CD4-positive, alpha-beta T cell treated with Interleukin-15 for 4 hours (primary cell): ENCODE results near the gene PHRF1.
A peak's percentile ranks its signal among the peaks of the same experiment; 100 is the strongest.
"Not testable (repeated sequence)": the region's sequence is repeated elsewhere in the genome, so short reads cannot be mapped to it uniquely, and the experiment has no call there.

ENCODE experiments used
- DNase-seq: peaks from one replicate; pipeline ENCODE4 v3.0.0-alpha.2; 2020; ENCODE audit warnings: low spot score

PHRF1 gene

DNA sequence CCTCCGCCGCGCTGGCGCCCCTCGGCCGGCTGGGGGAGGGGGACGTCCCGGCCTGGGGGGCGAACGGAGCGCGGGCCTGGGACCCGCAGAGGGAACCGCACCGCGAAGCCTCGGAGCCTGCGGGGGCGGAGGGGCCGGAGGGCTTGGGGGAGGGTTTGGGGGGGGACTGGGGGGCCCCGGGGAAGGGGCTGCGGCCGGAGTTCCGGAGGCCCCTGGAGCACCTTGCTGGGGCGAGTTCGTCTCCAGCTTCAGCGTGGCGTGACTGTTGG lies 51.0 kb downstream of the PHRF1 start:
- DNase-seq = no peak

DNA sequence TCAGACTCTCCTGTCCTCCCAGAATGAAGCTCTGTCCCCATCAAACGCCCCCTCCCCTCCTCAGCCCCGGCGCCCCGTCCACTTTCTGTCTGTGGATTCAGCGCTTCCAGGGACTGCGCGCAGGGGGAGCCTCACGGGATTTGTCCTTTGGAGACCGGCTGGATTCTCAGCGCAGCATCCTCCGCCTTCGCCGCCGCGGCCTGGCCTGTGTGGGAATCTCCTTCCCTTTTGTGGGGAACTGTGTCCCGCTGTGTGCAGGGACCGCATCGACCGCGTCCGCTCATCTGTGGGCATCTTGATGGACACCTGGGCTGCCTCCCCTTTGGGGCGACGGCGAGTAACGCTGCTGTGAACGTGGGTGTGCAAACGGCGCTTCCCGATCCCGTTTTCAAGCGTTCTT lies 51.8 kb downstream of the PHRF1 start:
- no peak for DNase-seq

DNA sequence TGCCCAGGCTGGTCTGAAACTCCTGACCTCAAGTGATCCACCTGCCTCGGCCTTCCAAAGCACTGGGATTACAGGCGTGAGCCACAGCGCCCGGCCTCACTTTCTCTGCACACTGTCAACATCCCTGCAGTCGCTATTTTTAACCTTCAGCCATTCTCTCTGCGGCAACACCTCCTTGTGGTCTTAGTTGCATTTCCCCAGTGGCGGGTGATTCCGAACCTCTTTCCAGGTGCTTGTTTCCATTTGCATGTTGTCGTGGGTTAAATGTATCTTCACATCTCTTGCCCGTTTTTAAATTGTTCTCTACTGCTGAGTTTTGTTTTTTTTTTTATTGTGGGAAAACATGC lies 52.9 kb downstream of the PHRF1 start:
- peak; percentile 9 for DNase-seq

DNA sequence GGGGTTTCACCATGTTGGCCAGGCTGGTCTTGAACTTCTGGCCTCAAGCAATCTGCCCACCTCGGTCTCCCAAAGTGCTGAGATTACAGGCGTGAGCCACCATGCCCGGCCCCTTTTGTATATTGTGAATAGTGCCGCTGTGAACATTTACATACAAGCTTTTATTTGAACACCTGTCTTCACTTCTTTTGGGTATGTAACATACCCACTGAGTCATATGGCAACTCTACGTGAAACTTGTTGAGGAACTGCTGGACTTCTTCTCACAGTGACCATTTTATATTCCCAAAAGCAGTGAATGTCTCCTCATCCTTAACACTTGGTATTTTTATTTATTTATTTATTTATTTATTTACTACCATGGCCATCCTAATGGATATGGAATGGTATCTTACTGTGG lies 54.6 kb downstream of the PHRF1 start:
- no peak for DNase-seq

DNA sequence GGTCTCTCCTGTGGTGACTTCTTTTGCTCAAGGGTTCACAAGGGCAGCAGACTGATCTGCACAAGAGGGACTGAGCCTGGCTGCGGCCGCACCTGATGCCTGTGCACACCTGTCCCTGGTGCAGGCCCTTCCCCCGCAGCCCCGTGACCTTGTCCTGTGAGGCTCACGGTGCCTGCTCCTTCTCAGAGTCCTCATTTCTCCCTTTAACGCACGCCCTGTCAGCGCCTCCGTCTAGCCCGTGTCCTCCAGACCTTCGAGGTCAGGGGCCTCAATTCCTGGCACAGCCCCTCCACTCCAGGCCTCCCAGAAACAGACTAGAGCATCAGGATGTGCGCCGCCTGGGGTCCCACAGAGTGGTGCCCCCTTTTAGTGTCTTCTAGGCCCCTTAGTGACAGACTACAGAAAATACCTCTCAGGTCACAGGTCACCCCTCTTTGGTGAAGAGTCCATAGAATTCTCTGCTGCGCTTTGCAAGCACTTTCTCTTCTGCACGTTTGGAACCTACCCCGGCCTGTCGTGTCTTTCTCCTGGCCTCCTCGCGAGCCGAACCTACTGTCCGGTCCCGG lies 59.8 kb downstream of the PHRF1 start:
- no peak for DNase-seq

DNA sequence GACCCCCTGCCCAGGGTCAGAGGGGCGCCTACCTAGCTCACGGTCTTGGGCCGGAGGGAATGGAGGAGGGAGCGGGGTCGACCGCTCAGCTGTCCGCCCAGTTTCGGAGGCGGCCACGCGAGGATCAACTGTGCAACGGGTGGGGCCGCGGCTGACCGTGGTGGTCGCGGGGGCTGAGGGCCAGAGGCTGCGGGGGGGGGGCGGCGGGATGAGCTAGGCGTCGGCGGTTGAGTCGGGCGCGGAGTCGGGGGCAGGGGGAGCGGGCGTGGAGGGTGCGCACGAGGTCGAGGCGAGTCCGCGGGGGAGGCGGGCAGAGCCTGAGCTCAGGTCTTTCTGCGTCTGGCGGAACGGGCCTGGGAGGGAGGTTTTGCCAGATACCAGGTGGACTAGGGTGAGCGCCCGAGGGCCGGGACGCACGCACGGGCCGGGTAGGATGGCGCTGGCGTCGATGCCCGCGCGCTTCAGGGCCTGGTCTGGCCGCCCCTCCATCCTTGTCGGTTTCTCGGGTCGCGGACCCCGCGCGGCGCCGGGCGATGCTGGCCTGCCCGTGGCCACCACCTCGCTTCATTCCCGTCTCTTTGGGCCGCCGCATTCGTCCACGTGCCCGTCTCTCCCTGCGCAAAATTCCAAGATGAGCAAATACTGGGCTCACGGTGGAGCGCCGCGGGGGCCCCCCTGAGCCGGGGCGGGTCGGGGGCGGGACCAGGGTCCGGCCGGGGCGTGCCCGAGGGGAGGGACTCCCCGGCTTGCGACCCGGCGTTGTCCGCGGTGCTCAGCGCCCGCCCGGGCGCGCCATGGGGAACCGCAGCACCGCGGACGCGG lies 60.5 kb downstream of the PHRF1 start, which contains the start of gene DRD4:
Gene DRD4 (plus strand): TSS at position 759 of the 822 bp plus-strand sequence. CDS start 36 bp downstream, at position 795.
- DNase-seq = no peak

DNA sequence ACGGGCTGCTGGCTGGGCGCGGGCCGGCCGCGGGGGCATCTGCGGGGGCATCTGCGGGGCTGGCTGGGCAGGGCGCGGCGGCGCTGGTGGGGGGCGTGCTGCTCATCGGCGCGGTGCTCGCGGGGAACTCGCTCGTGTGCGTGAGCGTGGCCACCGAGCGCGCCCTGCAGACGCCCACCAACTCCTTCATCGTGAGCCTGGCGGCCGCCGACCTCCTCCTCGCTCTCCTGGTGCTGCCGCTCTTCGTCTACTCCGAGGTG lies 61.0 kb downstream of the PHRF1 start:
- no peak for DNase-seq

DNA sequence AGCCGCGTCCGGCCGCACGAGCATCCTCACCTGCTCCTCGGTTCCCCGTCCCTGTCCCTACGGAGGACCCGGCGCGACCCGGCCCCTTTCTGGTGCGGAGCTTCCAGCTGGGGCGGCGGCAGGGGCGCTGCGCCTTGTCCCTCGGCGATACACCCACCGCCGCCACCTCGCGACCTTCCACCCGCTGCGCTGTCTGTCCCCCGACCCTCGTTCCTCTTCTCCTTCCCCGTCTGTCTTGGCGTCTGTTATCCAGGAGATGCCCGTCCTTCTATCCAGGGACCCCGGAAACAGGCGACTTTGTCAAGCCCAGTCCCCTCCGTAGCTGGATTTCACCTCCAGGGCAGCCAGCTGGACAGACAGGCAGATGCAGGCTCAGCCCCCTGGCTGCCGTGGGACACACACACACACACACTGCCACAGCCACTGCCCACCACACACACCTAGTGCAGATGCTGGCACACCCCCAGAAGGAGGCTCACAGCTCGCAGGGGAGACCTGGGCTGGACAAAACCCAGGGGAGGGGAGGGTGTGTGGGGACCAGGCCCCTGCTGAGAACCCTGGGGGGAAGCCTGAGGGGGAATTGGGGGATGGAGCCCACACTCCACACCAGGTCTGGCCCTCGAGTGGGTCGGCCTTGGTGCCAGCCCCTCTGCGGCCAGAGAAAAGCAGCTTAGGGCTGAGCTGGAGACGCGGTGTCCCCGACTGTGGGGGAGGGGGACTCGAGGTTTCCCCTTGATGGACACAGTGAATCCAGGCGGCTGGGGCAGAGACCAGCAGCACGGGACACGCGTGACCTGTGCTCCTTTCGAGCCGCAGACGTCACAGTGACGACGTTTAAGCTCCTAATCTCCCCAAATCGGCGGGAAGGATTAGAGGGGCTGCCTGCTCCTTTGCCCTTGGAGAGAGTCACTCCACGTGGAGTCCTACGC lies 61.6 kb downstream of the PHRF1 start:
- DNase-seq = no peak

DNA sequence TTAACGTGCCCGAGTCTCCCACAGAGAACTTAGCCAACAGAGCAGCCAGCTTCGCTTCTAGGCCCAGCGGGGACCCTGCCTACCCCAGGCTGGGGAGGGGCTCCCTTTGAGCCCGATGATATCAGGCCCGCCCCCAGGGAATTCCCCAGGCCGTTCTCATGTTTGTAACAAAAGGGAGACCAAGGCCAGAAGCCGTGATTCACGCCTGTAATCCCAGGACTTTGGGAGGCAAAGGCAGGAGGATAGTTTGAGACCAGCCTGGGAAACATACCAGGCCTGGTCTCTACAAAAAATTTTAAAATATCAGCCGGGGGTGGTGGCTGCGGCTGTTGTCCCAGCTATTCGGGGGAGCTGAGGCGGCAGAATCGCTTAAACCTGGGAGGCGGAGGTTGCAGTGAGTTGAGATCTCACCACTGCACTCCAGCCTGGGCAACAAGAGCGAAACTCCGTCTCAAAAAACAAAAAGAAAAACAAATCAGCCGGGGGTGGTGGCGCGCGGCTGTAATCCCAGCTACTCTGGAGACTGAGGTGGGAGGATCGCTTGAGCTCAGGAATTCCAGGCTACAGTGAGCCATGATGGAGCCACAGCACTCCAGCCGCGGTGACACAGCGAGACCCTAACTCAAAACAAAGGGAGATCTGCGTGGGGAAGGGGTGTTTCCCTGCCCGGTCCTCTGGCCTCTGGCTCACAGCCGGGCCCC lies 62.5 kb downstream of the PHRF1 start:
- DNase-seq = no peak

DNA sequence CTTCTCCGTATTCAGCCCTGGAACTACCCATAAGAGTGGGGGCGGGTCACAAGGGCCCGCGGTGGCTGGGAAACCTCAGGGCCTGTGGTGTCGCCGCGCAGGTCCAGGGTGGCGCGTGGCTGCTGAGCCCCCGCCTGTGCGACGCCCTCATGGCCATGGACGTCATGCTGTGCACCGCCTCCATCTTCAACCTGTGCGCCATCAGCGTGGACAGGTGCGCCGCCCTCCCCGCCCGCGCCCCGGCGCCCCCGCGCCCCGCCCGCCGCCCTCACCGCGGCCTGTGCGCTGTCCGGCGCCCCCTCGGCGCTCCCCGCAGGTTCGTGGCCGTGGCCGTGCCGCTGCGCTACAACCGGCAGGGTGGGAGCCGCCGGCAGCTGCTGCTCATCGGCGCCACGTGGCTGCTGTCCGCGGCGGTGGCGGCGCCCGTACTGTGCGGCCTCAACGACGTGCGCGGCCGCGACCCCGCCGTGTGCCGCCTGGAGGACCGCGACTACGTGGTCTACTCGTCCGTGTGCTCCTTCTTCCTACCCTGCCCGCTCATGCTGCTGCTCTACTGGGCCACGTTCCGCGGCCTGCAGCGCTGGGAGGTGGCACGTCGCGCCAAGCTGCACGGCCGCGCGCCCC lies 63.2 kb downstream of the PHRF1 start:
- no peak for DNase-seq

DNA sequence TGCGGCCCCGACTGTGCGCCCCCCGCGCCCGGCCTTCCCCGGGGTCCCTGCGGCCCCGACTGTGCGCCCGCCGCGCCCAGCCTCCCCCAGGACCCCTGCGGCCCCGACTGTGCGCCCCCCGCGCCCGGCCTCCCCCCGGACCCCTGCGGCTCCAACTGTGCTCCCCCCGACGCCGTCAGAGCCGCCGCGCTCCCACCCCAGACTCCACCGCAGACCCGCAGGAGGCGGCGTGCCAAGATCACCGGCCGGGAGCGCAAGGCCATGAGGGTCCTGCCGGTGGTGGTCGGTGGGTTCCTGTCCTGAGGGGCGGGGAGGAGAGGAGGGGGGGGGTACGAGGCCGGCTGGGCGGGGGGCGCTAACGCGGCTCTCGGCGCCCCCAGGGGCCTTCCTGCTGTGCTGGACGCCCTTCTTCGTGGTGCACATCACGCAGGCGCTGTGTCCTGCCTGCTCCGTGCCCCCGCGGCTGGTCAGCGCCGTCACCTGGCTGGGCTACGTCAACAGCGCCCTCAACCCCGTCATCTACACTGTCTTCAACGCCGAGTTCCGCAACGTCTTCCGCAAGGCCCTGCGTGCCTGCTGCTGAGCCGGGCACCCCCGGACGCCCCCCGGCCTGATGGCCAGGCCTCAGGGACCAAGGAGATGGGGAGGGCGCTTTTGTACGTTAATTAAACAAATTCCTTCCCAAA lies 63.9 kb downstream of the PHRF1 start:
- no peak for DNase-seq

DNA sequence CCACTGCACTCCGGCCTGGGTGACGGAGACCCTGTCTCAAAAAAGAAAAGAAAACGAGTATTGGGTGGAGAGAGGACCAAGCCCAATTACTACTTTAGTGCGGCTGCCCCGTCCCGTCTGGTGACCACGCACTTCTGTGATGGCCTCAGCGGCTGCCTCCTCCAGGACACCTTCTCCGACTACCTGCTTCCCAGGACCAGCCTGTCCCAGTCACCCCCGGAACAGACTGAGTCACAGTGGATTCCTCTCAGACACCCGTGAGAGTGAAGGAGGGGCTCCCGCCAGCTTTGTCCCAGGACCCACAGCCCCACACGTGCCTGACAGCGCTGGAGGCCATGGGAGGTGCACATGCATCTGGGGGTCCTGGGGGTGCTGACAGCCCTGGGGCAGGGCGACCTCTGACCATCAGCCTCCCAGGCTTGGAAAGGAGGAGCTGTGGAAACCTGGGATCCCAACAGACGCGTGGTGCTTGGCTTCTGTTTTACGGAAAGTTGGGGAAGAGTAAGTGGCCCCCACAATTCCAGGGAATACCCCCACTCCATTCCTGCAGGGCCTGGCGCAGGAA lies 65.6 kb downstream of the PHRF1 start:
- DNase-seq = no peak

DNA sequence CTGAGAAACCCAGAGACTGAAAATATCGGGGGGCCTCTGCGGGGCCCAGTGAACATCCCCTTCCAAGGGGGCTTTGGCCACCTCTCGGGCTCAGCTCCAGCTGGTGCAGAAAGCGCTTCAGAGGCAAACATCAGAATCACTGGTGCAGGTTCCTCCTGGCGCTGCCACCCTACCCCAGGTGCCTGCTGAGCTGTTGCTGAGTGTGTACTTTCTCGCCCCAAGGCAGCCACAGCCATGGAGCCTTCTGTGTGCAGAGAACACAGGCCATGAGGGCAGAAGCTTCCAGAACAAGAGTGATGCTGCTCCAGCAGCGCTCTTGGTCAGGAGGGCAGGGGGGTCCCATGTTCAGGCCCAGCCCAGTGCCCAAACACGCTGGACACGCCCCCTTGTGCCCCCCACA lies 67.1 kb downstream of the PHRF1 start:
- DNase-seq = no peak

DNA sequence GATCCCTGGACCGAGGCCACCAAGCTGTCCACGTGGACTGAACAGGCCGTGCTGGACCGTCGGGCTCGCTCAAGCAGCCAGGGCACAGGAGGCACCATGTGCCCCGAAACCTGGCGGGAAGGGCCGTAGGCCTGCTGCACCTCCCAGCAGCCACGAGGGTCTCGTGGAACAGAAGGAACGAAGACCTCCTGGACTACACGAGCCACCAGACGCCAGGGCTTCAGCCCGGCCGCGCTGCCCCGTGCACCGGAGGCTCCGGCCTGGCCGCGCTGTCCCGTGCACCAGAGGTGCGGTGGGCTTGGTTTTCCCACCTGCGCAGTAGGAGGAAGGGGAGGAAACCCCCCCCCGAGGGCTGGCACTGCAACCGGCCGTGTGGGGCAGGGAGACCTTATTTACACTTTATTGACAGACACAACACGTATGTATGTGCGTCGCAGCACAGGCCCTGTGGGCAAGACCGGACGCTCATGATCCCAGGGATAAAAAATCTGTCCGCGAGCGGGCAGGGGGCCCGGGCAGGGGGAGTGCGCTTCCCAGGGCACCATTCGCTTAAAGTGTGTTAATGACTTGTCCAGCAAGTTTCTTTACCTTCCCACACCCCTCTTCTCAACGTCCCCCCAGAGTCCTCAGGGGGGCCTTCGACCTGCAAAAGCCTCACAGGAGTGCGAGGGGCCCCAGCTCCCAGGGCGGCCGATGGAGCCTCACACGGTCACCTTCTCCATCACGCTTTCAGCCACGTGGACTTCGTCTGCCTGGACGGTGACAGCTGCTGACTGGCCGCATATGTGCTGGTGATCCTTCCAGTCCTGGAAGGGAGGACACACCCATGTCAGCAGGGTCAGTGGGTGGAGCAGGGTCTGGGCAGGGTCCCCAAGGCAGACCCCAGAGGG lies 67.8 kb downstream of the PHRF1 start:
- DNase-seq = no peak

DNA sequence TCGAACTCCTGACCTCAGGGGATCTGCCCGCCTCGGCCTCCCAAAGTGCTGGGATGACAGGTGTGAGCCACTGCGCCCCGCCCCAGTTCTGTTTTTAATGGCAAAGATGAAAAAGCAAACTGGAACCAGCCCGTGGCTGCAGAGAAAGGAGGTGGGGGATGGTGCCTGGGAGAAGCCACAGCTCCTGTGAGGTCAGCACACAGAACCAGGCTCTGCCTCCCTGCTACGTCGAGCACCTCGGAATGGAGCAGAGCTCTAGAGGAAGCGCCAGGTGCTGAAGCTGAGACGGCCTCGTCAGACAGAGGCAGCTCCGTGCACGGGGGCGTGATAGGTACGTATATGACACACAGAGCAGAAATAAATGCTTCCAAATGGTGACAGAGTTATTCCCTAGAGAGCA lies 69.3 kb downstream of the PHRF1 start:
- no peak for DNase-seq

DNA sequence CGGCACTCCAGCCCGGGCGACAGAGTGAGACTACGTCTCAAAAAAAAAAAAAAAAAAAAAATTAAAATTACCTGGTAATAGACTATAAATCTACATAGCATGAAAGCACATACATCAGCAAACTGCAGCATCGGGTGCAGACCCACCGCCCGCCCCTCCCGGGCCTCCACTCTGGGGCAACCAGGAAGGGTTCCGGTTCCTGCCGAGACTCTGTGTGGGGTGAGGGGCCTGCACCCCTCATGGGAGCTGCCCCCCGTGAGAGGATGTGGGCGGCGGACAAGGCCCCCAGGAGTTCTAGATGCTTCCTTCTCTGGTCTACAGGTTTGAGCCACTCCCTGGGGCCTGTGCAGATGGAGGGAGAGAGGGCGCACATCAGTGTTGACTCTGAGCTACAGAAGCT lies 69.9 kb downstream of the PHRF1 start:
- no peak for DNase-seq

DNA sequence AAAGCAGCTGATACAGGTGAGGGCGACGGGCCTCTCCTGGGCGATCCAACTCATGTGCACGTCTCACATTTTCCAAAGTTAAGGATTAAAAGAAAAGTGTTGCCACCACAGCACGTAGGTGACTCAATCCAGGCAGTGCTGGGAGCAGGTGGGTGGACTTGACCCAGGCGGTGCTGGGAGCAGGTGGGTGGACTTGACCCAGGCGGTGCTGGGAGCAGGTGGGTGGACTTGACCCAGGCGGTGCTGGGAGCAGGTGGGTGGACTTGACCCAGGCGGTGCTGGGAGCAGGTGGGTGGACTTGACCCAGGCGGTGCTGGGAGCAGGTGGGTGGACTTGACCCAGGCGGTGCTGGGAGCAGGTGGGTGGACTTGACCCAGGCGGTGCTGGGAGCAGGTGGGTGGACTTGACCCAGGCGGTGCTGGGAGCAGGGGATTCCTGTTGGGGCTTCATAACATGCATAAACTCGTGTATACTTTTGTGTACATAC lies 71.4 kb downstream of the PHRF1 start:
- not testable (repeated sequence) for DNase-seq

DNA sequence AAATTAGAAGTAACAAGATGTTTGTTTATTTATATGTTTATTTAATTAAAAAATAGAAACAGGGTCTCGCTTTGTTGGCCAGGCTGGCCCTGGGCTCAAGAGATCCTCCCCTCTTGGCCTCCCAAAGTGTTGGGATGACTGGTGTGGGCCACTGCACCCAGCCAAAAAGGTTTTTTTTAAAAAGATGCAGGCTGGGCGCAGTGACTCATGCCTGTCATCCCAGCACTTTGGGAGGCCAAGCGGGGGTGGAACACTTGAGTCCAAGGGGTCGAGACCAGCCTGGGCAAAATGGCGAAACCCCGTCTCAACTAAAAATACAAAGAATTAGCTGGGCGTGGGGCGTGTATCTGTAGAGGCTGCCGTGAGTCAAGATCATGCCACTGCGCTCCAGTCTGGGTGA lies 74.2 kb downstream of the PHRF1 start:
- DNase-seq = no peak

DNA sequence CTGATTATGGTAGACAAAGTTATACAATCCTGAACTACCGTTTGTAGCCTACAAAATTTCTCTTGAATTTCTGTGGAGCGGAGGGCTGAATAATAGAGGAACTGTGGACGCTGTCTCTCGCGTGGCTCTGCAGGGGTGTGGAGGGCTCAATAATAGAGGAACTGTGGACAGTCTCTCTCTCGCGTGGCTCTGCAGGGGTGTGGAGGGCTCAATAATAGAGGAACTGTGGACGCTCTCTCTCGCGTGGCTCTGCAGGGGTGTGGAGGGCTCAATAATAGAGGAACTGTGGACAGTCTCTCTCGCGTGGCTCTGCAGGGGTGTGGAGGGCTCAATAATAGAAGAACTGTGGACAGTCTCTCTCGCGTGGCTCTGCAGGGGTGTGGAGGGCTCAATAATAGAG lies 76.9 kb downstream of the PHRF1 start:
- DNase-seq = not testable (repeated sequence)

DNA sequence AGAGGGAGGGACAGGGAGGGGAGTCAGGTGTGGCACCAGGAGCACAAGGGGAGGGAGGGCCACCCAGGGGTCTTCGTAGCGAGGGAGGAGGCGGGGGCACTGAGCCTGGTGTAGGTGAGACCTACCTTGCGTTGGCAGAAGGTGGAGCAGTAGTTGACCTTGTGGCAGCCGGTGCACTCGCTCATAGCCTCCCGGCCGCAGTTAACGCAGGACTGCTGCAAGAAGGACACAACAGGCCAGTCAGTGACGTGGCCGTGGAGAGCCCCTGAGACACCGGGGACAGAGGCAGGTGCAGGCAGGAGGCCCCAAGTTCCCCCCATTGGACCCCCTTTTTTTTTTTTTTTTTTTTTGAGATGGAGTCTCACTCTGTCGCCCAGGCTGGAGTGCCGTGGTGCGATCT lies 77.6 kb downstream of the PHRF1 start:
- no peak for DNase-seq
